HPDE6-E6E7 (cell line): ENCODE results near the gene NPVF.
A peak's percentile ranks its signal among the peaks of the same experiment; 100 is the strongest.

ENCODE experiments used
- DNase-seq: peaks from one replicate; pipeline ENCODE4 v3.0.0; 2011; ENCODE audit warnings: missing footprints; ENCODE audit errors: extremely low spot score

NPVF gene

GRCh38 chr7:25234336-25234735 is 6.0 kb upstream of the NPVF start:
- DNase-seq, result no peak

- no peak for DNase-seq
These were observed 5.1 kb downstream of the NPVF start for GRCh38 chr7:25223206-25223605.

- no peak for DNase-seq
These were observed 5.6 kb downstream of the NPVF start for GRCh38 chr7:25222666-25223065.

- no peak for DNase-seq
These were observed 7.3 kb downstream of the NPVF start for GRCh38 chr7:25221009-25221408.

- DNase-seq, result no peak
These were observed 10.1 kb downstream of the NPVF start for GRCh38 chr7:25218191-25218590.

GRCh38 chr7:25216837-25217236 is 11.4 kb downstream of the NPVF start:
- no peak for DNase-seq

- DNase-seq, result no peak
These were observed 12.5 kb downstream of the NPVF start for GRCh38 chr7:25215694-25216335.

GRCh38 chr7:25208525-25209221 is 19.6 kb downstream of the NPVF start:
- DNase-seq, result no peak

- no peak for DNase-seq
These were observed 20.4 kb downstream of the NPVF start for GRCh38 chr7:25207887-25208286.

GRCh38 chr7:25206765-25207164 is 21.5 kb downstream of the NPVF start:
- DNase-seq, result no peak

- DNase-seq, result no peak
These were observed 32.0 kb downstream of the NPVF start for GRCh38 chr7:25196132-25196896.

GRCh38 chr7:25194036-25194435 is 34.2 kb downstream of the NPVF start:
- no peak for DNase-seq

- DNase-seq, result no peak
These were observed 36.2 kb downstream of the NPVF start for GRCh38 chr7:25192043-25192442.

- no peak for DNase-seq
These were observed 39.1 kb downstream of the NPVF start for GRCh38 chr7:25189197-25189596.

GRCh38 chr7:25187932-25188331 is 40.4 kb downstream of the NPVF start:
- DNase-seq, result no peak

GRCh38 chr7:25186436-25186835 is 41.9 kb downstream of the NPVF start:
- no peak for DNase-seq

- DNase-seq, result no peak
These were observed 46.8 kb downstream of the NPVF start for GRCh38 chr7:25181532-25181931.

GRCh38 chr7:25180946-25181345 is 47.3 kb downstream of the NPVF start:
- DNase-seq, result no peak

- DNase-seq, result no peak
These were observed 47.7 kb downstream of the NPVF start for GRCh38 chr7:25180592-25180923.

GRCh38 chr7:25179771-25180591 is 48.3 kb downstream of the NPVF start:
- peak; percentile 86 for DNase-seq

- DNase-seq, result no peak
These were observed 49.0 kb downstream of the NPVF start for GRCh38 chr7:25179325-25179724.
